DMS114 treated with DMSO at 0.1 percent for 48 hours (cell line): ENCODE data around the gene GEMIN5.
"Not testable (repeated sequence)": the region's sequence is repeated elsewhere in the genome, so short reads cannot be mapped to it uniquely, and the experiment has no call there.

Experiments
- DNase-seq: peaks from one replicate; lab custom pipeline; 2025; ENCODE audit not compliant: unreplicated experiment; lab: John Stamatoyannopoulos, UW

The GEMIN5 gene

GRCh38 chr5:154940772-154941620 lies 3.0 kb upstream of the GEMIN5 start, which contains the start of gene MRPL22:
TSS of gene MRPL22 (plus strand) at chr5:154941073. CDS start at chr5:154941111, 38 bp downstream.
- DNase-seq, result peak; percentile 93

GRCh38 chr5:154940375-154940771 lies 2.4 kb upstream of the GEMIN5 start:
- no peak for DNase-seq

- not testable (repeated sequence) for DNase-seq
These were observed 1.4 kb upstream of the GEMIN5 start for GRCh38 chr5:154939387-154939786.

- no peak for DNase-seq
These were observed 759 bp downstream of the GEMIN5 start for GRCh38 chr5:154937186-154937717.

- no peak for DNase-seq
These were observed 3.1 kb downstream of the GEMIN5 start for GRCh38 chr5:154934881-154935280.

GRCh38 chr5:154933537-154933936 lies 4.5 kb downstream of the GEMIN5 start:
- DNase-seq, result no peak

GRCh38 chr5:154923441-154924430 lies 14.3 kb downstream of the GEMIN5 start:
- DNase-seq, result no peak

GRCh38 chr5:154917757-154918156 lies 20.3 kb downstream of the GEMIN5 start:
- DNase-seq, result no peak

GRCh38 chr5:154916874-154917273 lies 21.1 kb downstream of the GEMIN5 start:
- DNase-seq, result no peak

- DNase-seq, result not testable (repeated sequence)
These were observed 32.4 kb downstream of the GEMIN5 start for GRCh38 chr5:154905601-154906000.

GRCh38 chr5:154901913-154902312 lies 36.1 kb downstream of the GEMIN5 start:
- no peak for DNase-seq

GRCh38 chr5:154901276-154901675 lies 36.7 kb downstream of the GEMIN5 start:
- no peak for DNase-seq

GRCh38 chr5:154900066-154900465 lies 37.9 kb downstream of the GEMIN5 start:
- no peak for DNase-seq

GRCh38 chr5:154899151-154899816 lies 38.7 kb downstream of the GEMIN5 start:
- DNase-seq, result no peak

GRCh38 chr5:154898210-154898609 lies 39.8 kb downstream of the GEMIN5 start:
- no peak for DNase-seq

- no peak for DNase-seq
These were observed 41.3 kb downstream of the GEMIN5 start for GRCh38 chr5:154896562-154897165.

GRCh38 chr5:154895606-154896561 lies 42.1 kb downstream of the GEMIN5 start:
- no peak for DNase-seq

- DNase-seq, result no peak
These were observed 44.6 kb downstream of the GEMIN5 start for GRCh38 chr5:154893381-154893780.

- DNase-seq, result no peak
These were observed 45.6 kb downstream of the GEMIN5 start for GRCh38 chr5:154892369-154892771.
